Activated T-cell treated with anti-CD3 and anti-CD28 coated beads for 4 hours (primary cell): Measurements from ENCODE around the gene RPGRIP1.
"Not testable (repeated sequence)": the region's sequence is repeated elsewhere in the genome, so short reads cannot be mapped to it uniquely, and the experiment has no call there.

Experiments used
- DNase-seq: peaks from one replicate; pipeline ENCODE4 v3.0.0-alpha.2; 2020

The RPGRIP1 gene

GRCh38 chr14:21302013-21302835, 22.3 kb downstream of the RPGRIP1 start:
- DNase-seq = no peak

GRCh38 chr14:21302836-21303140, 22.9 kb downstream of the RPGRIP1 start:
- DNase-seq = not testable (repeated sequence)

DNA sequence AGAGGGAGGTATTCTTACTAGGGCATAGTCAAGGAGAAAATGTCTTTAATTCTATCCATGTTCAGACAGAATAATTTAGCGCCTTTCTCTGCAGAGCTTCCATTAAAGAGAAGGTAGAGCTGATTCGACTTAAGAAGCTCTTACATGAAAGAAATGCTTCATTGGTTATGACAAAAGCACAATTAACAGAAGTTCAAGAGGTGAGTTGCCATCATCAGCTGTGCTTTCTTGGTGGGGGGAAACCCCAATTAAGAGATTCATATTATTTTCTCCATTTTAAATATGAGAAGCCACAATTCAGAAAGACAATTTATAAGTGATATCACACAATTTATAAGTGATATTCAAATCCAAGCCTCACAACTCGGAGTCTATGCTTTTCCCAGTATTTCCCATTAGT, 27.8 kb downstream of the RPGRIP1 start:
- no peak for DNase-seq

DNA sequence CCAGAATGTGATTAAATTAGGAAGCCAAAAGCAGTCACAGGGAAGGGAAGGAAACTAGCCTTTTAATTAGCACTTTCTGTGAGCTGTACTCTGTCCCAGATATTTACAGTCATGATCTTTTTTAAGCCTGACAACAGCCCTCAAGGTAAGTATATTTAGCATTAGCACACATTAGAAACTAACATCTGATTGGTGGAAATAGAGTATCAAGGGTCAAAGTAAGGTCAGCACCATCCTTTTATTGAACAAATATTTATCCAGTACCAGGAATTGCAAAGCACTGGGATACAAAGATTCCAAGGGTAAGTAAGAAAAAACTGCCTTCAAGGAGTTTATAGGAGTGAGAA, 28.2 kb downstream of the RPGRIP1 start:
- no peak for DNase-seq

- DNase-seq = peak; percentile 71
These were observed 28.8 kb downstream of the RPGRIP1 start for GRCh38 chr14:21308479-21309237.

- DNase-seq = no peak
These were observed 29.4 kb downstream of the RPGRIP1 start for GRCh38 chr14:21309238-21309636.

DNA sequence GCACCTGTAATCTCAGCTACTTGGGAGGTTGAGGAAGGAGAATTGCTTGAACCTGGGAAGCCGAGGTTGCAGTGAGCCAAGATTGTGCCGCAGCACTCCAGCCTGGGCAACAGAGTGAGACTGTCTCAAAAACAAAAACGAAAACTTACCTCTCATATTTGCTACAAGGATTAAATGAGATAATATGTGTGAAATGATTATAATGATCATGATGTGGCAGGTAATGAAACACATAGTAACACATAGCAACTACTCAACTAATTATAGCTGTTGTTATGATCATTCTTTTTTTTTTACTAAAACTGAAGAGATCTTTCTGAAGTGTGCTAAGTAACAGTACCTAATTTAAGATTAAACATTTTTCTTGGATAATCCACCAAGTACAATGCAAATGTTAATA, 30.1 kb downstream of the RPGRIP1 start:
- no peak for DNase-seq

- no peak for DNase-seq
These were observed 31.7 kb downstream of the RPGRIP1 start for GRCh38 chr14:21311614-21312013.

GRCh38 chr14:21313512-21313911, 33.6 kb downstream of the RPGRIP1 start:
- DNase-seq = no peak

GRCh38 chr14:21317398-21317797, 37.5 kb downstream of the RPGRIP1 start:
- DNase-seq = no peak

- no peak for DNase-seq
These were observed 41.0 kb downstream of the RPGRIP1 start for GRCh38 chr14:21320913-21321312.

DNA sequence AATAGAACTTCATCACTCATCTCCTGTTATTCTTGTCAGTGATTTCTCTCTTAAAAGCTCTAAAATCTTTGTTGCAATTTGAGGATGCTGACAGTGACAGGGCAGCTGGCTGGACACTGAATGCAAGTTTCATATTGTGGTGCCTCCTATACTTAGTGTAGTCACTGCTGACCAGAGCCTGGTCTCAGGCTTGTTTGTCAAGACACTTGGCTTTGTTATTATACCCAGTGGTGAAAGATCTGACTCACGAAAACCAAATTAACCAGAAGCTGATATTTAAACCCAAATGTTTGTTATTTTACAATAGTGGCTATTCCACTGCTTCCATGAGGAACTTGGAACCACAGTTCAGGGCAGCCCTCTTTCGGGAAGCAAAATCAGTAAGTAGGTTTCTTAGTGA, 42.8 kb downstream of the RPGRIP1 start:
- DNase-seq = no peak

DNA sequence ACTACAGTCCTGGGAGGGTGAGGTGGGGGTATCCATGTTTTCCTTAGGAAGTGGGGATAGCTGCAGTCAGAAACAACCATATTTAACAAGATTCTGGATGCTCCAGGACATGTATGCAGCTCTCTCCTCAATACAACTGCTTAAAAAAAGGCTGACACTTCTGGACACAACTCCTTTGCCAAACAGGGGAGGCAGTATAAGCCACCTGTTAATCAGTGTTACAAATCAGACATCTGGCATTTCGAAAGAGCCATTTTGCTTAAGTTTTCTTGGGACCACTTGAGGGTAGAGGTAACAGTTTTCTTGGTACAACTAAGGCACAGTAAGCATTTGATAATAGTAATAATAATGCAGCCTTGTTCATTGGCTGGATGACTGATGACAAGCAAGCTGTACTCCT, 47.1 kb downstream of the RPGRIP1 start:
- DNase-seq = no peak
